NCI-H748 (cell line): ENCODE measurements around the gene OR5AC2.

Experiments
- DNase-seq: peaks from one replicate; lab custom pipeline; 2025; ENCODE audit not compliant: unreplicated experiment; lab: John Stamatoyannopoulos, UW

OR5AC2 gene

DNA sequence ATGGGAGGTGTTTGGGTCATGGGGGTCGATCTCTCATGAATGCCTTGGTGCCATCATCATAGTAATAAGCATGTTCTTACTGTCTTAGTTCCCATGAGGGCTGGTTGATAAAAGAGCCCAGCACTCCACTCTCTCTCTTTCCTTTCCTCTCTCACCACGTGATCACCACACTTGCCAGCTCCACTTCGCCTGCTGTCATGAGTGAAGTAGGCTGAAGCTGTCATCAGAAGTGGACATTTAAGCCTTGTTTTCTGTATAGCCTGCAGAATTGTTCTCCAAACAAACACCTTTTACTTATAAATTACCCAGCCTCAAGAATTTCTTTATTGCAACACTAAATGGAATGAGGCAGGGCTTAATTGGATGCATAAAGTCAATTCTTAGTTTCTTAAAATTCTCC is 49.7 kb downstream of the OR5AC2 start:
- no peak for DNase-seq
